ENCODE measurements around the gene ZNF831. TPM values are rescaled to one million over a fixed set of nuclear protein-coding genes. Genes with fewer than 3 reads are reported as not detected.

The ZNF831 gene
- total and polyA plus RNA-seq, 11 donors = 0.02 to 0.77 (median 0.06) TPM; not detected in 2

DNA sequence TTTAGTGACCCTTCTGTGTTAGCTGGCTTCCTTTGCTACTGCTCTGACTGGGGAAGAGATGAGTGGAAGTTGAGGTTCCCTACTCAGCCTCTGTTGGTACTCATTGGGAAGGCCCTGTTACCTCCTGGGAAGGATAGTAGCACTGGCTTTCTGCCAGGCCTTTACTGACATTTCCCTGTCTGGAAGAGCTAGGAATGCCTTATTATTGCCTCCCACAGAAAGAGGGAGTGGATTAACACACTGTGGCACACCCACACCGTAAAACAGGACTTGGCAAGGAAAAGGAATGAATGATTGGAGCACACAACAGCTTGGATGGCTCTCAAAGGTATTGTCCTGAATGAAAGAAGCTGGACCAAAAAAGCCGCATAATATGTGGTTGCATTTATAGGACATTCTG, 12.2 kb downstream of the ZNF831 start:
- Histone ChIP-seq H3K4me1 (peaks cover 0 to 43% (median 14%) of the 10 kb centered on the region in 12 donors), H3K27ac (peak overlapping the region in 6 of 12 donors; percentile 4 to 66 (median 43)), H3K9me3 (no peaks in the 10 kb centered on the region), H3K36me3 (no peaks in the 10 kb centered on the region), H3K4me3 (no peak overlapping the region), H3K27me3 (peaks cover 0 to 4% (median 0%) of the 10 kb centered on the region in 9 donors)
- intact Hi-C loops (cut with DNase I) = no loop called here
- no peak for ATAC-seq
- DNase-seq = no peak
- WGBS, 4 donors = 55 to 68% (median 58%) methylated on average over 2 of the region's 2 CpGs
- TF ChIP-seq, protein P1, sequence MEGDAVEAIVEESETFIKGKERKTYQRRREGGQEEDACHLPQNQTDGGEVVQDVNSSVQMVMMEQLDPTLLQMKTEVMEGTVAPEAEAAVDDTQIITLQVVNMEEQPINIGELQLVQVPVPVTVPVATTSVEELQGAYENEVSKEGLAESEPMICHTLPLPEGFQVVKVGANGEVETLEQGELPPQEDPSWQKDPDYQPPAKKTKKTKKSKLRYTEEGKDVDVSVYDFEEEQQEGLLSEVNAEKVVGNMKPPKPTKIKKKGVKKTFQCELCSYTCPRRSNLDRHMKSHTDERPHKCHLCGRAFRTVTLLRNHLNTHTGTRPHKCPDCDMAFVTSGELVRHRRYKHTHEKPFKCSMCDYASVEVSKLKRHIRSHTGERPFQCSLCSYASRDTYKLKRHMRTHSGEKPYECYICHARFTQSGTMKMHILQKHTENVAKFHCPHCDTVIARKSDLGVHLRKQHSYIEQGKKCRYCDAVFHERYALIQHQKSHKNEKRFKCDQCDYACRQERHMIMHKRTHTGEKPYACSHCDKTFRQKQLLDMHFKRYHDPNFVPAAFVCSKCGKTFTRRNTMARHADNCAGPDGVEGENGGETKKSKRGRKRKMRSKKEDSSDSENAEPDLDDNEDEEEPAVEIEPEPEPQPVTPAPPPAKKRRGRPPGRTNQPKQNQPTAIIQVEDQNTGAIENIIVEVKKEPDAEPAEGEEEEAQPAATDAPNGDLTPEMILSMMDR (IDR thresholded peaks at IDR 0.05) = no peak
- no peak for TF ChIP-seq POLR2A (IDR thresholded peaks at IDR 0.05)

DNA sequence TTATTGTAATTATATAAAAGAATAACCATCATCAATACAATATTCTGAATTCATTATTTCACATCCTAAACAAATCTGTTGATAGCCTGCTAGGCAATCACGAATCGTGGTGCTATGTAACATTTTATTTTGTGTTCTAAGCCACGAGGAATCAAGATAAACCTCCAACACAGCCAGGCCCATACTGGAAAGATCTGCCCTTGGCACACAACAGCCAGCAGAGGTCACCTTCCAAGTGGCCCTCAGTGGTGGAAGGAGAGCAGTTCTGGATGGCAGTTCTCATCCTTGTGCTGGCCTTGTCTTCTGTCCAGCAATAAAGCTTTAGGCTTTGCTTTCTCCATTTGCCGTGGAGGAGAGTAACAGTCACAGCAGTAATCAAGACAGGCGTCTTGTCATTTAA, 13.2 kb downstream of the ZNF831 start:
- H3K27me3 ChIP-seq = peaks cover 0 to 4% (median 0%) of the 10 kb centered on the region in 9 donors

DNA sequence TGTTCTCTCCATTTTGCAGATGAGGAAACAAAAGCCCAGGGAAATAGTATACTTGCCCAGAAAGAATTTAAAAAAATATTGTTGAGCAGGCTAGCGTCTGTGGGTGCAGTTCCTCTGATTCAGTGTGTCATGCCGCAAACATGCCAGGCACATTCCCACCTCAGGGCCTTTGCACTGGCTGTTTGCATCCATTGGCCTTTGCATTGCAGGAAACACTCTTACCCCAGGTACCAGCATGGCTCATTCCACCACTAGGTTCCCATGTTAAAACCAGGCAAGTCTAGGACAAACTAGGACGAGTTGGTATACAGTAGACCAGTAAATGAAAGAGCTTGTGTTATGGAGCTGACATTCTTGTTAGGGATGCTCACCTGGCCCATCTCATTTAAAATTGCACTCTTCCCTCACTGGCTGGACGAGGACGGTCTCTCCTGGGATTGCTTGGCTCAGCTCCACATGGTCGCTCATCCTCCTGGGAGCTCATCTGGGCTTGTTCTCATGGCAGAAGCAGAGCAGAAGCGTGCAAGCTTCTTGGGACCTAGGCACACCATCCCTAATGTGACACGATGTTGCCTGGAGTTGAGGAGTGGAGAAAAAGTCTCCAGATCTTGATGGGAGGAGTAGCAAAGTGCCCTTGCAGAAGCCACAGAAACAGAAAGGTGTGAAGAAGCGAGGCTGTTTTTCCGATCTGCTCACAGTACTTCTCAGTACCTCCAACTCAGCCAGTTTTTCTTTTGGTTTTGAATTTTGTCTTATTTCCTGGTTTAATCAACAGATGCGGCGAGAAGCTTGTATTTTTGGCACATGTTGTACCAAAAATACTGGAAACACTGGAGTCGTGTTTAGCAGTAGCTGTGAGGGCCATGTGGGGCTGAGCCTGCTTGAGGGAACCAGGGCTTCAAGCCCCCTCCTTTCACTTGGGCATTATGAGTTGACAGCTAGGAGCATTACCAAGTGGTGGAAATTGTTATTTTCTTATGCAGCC, 13.9 kb downstream of the ZNF831 start:
- H3K4me3 ChIP-seq = no peak overlapping the region
- no peak for TF ChIP-seq POLR2A (IDR thresholded peaks at IDR 0.05)
- TF ChIP-seq, protein P1 (IDR thresholded peaks at IDR 0.05) = no peak
- H3K9me3 ChIP-seq = peaks cover 0 to 9% (median 0%) of the 10 kb centered on the region in 12 donors
- no peak for ATAC-seq
- H3K4me1 ChIP-seq = peaks cover 0 to 43% (median 14%) of the 10 kb centered on the region in 12 donors
- WGBS, 4 donors = 73 to 79% (median 77%) methylated on average over 13 of the region's 13 CpGs
- H3K36me3 ChIP-seq = no peaks in the 10 kb centered on the region
- DNase-seq = no peak
- intact Hi-C loops (cut with DNase I) = no loop called here
- H3K27ac ChIP-seq = peak overlapping the region in 5 of 12 donors; percentile 11 to 83 (median 47)
- H3K27me3 ChIP-seq = peaks cover 0 to 4% (median 0%) of the 10 kb centered on the region in 9 donors

More for the DNA sequence above, 13.2 kb downstream of the ZNF831 start:
- intact Hi-C loops (cut with DNase I) = no loop called here
- ATAC-seq (no peak), DNase-seq (no peak)
- Histone ChIP-seq H3K27ac (peak overlapping the region in 1 of 12 donors; percentile 69), H3K36me3 (no peaks in the 10 kb centered on the region), H3K4me3 (no peak overlapping the region), H3K9me3 (peaks cover 0 to 6% (median 0%) of the 10 kb centered on the region in 12 donors), H3K4me1 (peaks cover 0 to 43% (median 14%) of the 10 kb centered on the region in 12 donors)
- WGBS, 4 donors = 84 to 88% (median 86%) methylated on average over 5 of the region's 5 CpGs
- TF ChIP-seq, protein P1 (IDR thresholded peaks at IDR 0.05) = no peak
- no peak for TF ChIP-seq POLR2A (IDR thresholded peaks at IDR 0.05)

DNA sequence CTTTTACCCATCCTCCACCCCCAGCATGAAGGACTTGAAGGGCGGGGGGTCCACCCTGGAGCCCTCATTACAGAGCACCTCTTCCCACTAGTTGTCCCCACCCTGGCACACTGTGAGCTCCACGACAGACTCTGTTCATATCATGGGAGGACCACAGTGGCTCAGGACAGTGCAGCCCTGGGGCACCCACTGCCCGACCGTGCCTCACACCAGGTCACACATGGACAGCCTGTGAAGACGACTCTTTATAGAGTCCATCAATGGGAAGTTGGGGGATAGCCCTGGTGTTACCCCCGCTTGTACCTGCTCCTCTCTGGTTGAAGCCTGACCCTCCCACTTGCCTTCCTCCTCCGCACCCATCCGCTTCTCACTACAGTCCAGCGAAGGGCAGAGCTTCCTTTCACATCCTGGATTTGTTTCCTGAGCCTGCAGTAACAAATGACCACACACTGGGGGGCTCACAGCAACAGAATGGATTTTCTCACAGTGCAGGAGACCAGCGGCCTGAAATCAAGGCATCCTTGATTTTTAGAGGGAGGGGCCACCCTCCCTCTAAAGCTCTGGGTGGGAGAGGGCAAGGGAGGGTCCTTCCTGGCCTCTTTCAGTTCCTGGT, 15.5 kb downstream of the ZNF831 start:
- WGBS, 4 donors = 38 to 61% (median 56%) methylated on average over 10 of the region's 10 CpGs

More for the DNA sequence above, 15.5 kb downstream of the ZNF831 start:
- DNase-seq (peak in 2 of 5 donors; percentile 39 to 50), ATAC-seq (peak; percentile 50 to 92 (median 68))
- no peak for TF ChIP-seq POLR2A (IDR thresholded peaks at IDR 0.05)
- TF ChIP-seq, protein P1 (IDR thresholded peaks at IDR 0.05) = peak in 1 of 12 donors; percentile 18
- Histone ChIP-seq H3K27me3 (no peaks in the 10 kb centered on the region), H3K27ac (peak overlapping the region in 9 of 12 donors; percentile 26 to 83 (median 64)), H3K36me3 (no peaks in the 10 kb centered on the region), H3K4me3 (no peak overlapping the region), H3K4me1 (peaks cover 0 to 41% (median 14%) of the 10 kb centered on the region in 12 donors), H3K9me3 (peaks cover 0 to 9% (median 0%) of the 10 kb centered on the region in 12 donors)
- intact Hi-C loops (cut with DNase I) = no loop called here

Data from heart left ventricle (tissue), 16 donors.